Astrocyte (in vitro differentiated cells and primary cell): ENCODE results near the gene PLEKHA5. TPM values are rescaled to one million over a fixed set of nuclear protein-coding genes. Genes with fewer than 3 reads are reported as not detected.
A peak's percentile ranks its signal among the peaks of the same experiment; 100 is the strongest.

ENCODE experiments used
- DNase-seq: peaks from one replicate; pipeline ENCODE4 v3.0.0-alpha.2; 2010; ENCODE audit warnings: low read depth
- FAIRE-seq: peaks from 2 replicates; lab custom pipeline; 2011; peaks lifted over from hg19 to GRCh38; lab: Jason Lieb, UNC
- H2AFZ ChIP-seq: 2 replicates; pipeline ENCODE4 v1.6.0; 2012; ENCODE audit warnings: low read depth, low read length, inconsistent platforms
- H3K27ac ChIP-seq: 2 replicates; pipeline ENCODE4 v1.5.1; 2011; ENCODE audit warnings: low read depth, low read length, inconsistent platforms
- H3K27me3 ChIP-seq: 2 replicates; pipeline ENCODE4 v1.6.0; 2011; ENCODE audit warnings: low read length, inconsistent platforms; ENCODE audit not compliant: insufficient read depth
- H3K36me3 ChIP-seq: 2 replicates; pipeline ENCODE4 v1.5.1; 2011; ENCODE audit warnings: low read length, inconsistent platforms; ENCODE audit not compliant: insufficient read depth
- H3K4me1 ChIP-seq: 2 replicates; pipeline ENCODE4 v1.5.1; 2011; ENCODE audit warnings: low read length, inconsistent platforms; ENCODE audit not compliant: insufficient read depth
- H3K4me2 ChIP-seq: 2 replicates; pipeline ENCODE4 v1.6.0; 2012; ENCODE audit warnings: low read length, inconsistent platforms
- H3K4me3 ChIP-seq: 2 replicates; pipeline ENCODE4 v1.5.1; 2011; ENCODE audit warnings: low read depth, mild to moderate bottlenecking, low read length, inconsistent platforms; ENCODE audit not compliant: insufficient read depth
- H3K79me2 ChIP-seq: 2 replicates; pipeline ENCODE4 v1.6.0; 2012; ENCODE audit warnings: mild to moderate bottlenecking, low read length, inconsistent platforms; ENCODE audit not compliant: insufficient read depth
- H3K9ac ChIP-seq: 2 replicates; pipeline ENCODE4 v1.6.0; 2012; ENCODE audit warnings: mild to moderate bottlenecking, low read length, inconsistent platforms
- H3K9me3 ChIP-seq: 2 replicates; pipeline ENCODE4 v1.5.1; 2012; ENCODE audit warnings: low read depth, mild to moderate bottlenecking, low read length, inconsistent platforms; ENCODE audit not compliant: insufficient read depth
- H4K20me1 ChIP-seq: 2 replicates; pipeline ENCODE4 v1.6.0; 2012; ENCODE audit warnings: low read length, inconsistent platforms; ENCODE audit not compliant: insufficient read depth
- H3K27ac Mint-ChIP-seq: one replicate; pipeline ENCODE4 v1.8.0; 2021; ENCODE audit warnings: mild to moderate bottlenecking, mixed read lengths; ENCODE audit not compliant: unreplicated experiment
- H3K27me3 Mint-ChIP-seq: one replicate; pipeline ENCODE4 v1.8.0; 2021; ENCODE audit warnings: low read depth, mixed read lengths; ENCODE audit not compliant: unreplicated experiment
- H3K36me3 Mint-ChIP-seq: one replicate; pipeline ENCODE4 v1.8.0; 2021; ENCODE audit warnings: low read depth, mixed read lengths; ENCODE audit not compliant: unreplicated experiment
- H3K4me1 Mint-ChIP-seq: one replicate; pipeline ENCODE4 v1.8.0; 2021; ENCODE audit warnings: low read depth, mixed read lengths; ENCODE audit not compliant: unreplicated experiment
- H3K4me3 Mint-ChIP-seq: one replicate; pipeline ENCODE4 v1.8.0; 2021; ENCODE audit warnings: mild to moderate bottlenecking, moderate library complexity, mixed read lengths; ENCODE audit not compliant: unreplicated experiment
- H3K9me3 Mint-ChIP-seq: one replicate; pipeline ENCODE4 v1.8.0; 2021; ENCODE audit warnings: mild to moderate bottlenecking, mixed read lengths; ENCODE audit not compliant: unreplicated experiment
- CTCF ChIP-seq: IDR thresholded peaks from 2 replicates; pipeline ENCODE4 v1.5.1; 2011; ENCODE audit warnings: low read depth, mild to moderate bottlenecking, inconsistent platforms, low read length, moderate library complexity; ENCODE audit not compliant: insufficient read depth
- EZH2 ChIP-seq: IDR thresholded peaks from 2 replicates; pipeline ENCODE4 v1.6.1; 2012; ENCODE audit warnings: mild to moderate bottlenecking, low read length, inconsistent platforms; ENCODE audit not compliant: insufficient read depth
- total RNA-seq: library from RNA; stranded (reverse); gene quantifications from 2 replicates; pipeline ENCODE4 v1.2.1, GENCODE V29; 2021

The PLEKHA5 gene
- total RNA-seq, 1 donor from 2014 or later, result 38.9 TPM

DNA sequence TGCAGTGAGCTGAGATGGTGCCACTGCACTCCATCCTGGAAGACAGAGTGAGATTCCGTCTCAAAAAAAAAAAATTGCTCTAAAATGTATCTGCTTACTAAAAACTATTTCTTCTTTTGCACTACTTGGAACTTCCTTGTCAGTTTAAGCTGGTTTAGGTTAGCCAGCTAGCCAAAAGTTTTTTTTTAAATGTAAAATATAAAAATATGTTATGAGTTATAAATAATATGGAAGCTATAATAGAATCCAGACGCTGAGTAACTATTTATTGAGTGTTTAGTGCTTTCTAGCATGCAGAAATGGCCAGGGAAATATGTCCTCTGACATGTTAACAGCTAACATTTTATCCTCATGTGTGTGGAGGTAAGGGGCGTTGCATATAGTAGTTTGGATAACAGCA, 85.6 kb downstream of the PLEKHA5 start:
- H3K27me3 Mint-ChIP-seq, result no peaks in the 10 kb centered on the region
- H3K27me3 ChIP-seq, result no peaks in the 10 kb centered on the region
- no peak overlapping the region for H3K9ac ChIP-seq
- H3K9me3 Mint-ChIP-seq, result no peaks in the 10 kb centered on the region
- no peak for FAIRE-seq
- H3K4me1 Mint-ChIP-seq, result peaks cover 7% of the 10 kb centered on the region
- H3K4me2 ChIP-seq, result no peak overlapping the region
- H3K36me3 ChIP-seq, result no peaks in the 10 kb centered on the region
- H3K27ac Mint-ChIP-seq, result no peak overlapping the region
- H3K79me2 ChIP-seq, result peaks cover 4% of the 10 kb centered on the region
- no peaks in the 10 kb centered on the region for H3K9me3 ChIP-seq
- H3K27ac ChIP-seq, result no peak overlapping the region
- H4K20me1 ChIP-seq, result peaks cover 10% of the 10 kb centered on the region
- no peak overlapping the region for H3K4me3 Mint-ChIP-seq
- DNase-seq, result no peak
- H3K36me3 Mint-ChIP-seq, result no peaks in the 10 kb centered on the region
- TF ChIP-seq CTCF (no peak), EZH2 (no peak)
- H3K4me1 ChIP-seq, result no peaks in the 10 kb centered on the region
- H3K4me3 ChIP-seq, result no peak overlapping the region
- H2AFZ ChIP-seq, result no peak overlapping the region

DNA sequence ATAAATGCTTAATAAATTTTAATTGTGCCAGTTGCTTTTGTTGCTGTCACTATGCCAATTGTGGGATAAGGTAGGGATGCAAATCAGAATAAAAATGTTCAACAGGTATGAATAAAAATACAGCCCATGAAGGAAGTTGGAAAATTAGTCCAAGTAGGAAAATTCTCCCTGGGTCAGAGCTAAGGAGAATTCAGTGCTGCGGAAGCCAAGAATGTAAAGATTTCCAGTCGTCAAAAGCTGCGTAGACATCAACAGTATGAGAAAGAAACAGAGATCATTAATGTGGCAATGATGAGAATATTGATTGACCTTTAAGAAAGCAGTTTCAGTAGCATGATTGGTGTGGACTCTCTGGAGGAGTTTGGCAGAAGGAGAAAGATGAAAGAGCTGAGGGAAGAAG, 87.9 kb downstream of the PLEKHA5 start:
- Histone ChIP-seq H3K9ac (no peak overlapping the region), H3K79me2 (peaks cover 4% of the 10 kb centered on the region), H3K4me1 (no peaks in the 10 kb centered on the region), H3K27ac (no peak overlapping the region), H3K36me3 (no peaks in the 10 kb centered on the region), H3K4me2 (no peak overlapping the region), H4K20me1 (peaks cover 10% of the 10 kb centered on the region), H3K4me3 (no peak overlapping the region), H3K27me3 (no peaks in the 10 kb centered on the region), H3K9me3 (no peaks in the 10 kb centered on the region), H2AFZ (no peak overlapping the region)
- peaks cover 27% of the 10 kb centered on the region for H3K4me1 Mint-ChIP-seq
- no peak for FAIRE-seq
- no peaks in the 10 kb centered on the region for H3K27me3 Mint-ChIP-seq
- no peak overlapping the region for H3K4me3 Mint-ChIP-seq
- TF ChIP-seq EZH2, result no peak
- TF ChIP-seq CTCF, result no peak
- H3K9me3 Mint-ChIP-seq, result no peaks in the 10 kb centered on the region
- H3K36me3 Mint-ChIP-seq, result no peaks in the 10 kb centered on the region
- H3K27ac Mint-ChIP-seq, result no peak overlapping the region
- DNase-seq, result no peak

- no peaks in the 10 kb centered on the region for H3K36me3 ChIP-seq
- H3K36me3 Mint-ChIP-seq, result no peaks in the 10 kb centered on the region
- H3K27me3 Mint-ChIP-seq, result no peaks in the 10 kb centered on the region
- H3K4me1 ChIP-seq, result no peaks in the 10 kb centered on the region
- peak overlapping the region; percentile 60 for H3K27ac ChIP-seq
- H3K9me3 Mint-ChIP-seq, result no peaks in the 10 kb centered on the region
- no peak overlapping the region for H3K4me2 ChIP-seq
- H4K20me1 ChIP-seq, result no peaks in the 10 kb centered on the region
- no peaks in the 10 kb centered on the region for H3K27me3 ChIP-seq
- H3K4me3 Mint-ChIP-seq, result no peak overlapping the region
- H2AFZ ChIP-seq, result no peak overlapping the region
- TF ChIP-seq EZH2 (no peak), CTCF (no peak)
- H3K4me3 ChIP-seq, result no peak overlapping the region
- peaks cover 6% of the 10 kb centered on the region for H3K79me2 ChIP-seq
- H3K4me1 Mint-ChIP-seq, result peaks cover 44% of the 10 kb centered on the region
- H3K27ac Mint-ChIP-seq, result peak overlapping the region; percentile 90
- peak; percentile 9 for FAIRE-seq
- H3K9ac ChIP-seq, result no peak overlapping the region
- peak; percentile 93 for DNase-seq
- no peaks in the 10 kb centered on the region for H3K9me3 ChIP-seq
Measured at GRCh38 chr12:19220205-19220604, 90.7 kb downstream of the PLEKHA5 start.
